ENCODE measurements around the gene KLHL13. TPM values are rescaled to one million over a fixed set of nuclear protein-coding genes. Genes with fewer than 3 reads are reported as not detected.
"Not testable (repeated sequence)": the region's sequence is repeated elsewhere in the genome, so short reads cannot be mapped to it uniquely, and the experiment has no call there.

KLHL13 gene
- total RNA-seq, 2 experiments from 2014 or later, result 0.29 to 0.42 TPM

DNA sequence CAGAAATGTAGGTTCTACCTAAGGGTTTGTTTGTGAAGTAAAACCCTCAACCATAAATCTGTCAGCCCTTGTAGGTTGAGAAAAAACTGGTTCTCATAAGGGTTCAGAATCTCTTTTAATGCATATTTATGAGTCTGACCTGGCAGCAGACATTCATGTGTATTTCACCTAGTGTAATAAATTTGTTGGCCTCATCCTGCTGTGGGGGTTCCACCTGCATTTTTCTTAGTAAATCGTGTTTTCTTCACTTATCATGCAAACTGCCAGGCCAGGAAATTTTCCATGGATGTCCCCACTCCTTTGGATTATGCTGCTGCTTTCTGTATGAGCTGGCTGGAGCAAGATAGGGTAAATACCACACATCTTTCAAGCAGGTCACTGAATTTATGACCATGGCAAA is 42.4 kb downstream of the KLHL13 start:
- ChIA-PET POLR2A (no interaction called here), CTCF (no interaction called here)

GRCh38 chrX:118066867-118067515 is 49.6 kb downstream of the KLHL13 start:
- ChIA-PET CTCF (no interaction called here), POLR2A (no interaction called here)

GRCh38 chrX:118062817-118063615 is 53.6 kb downstream of the KLHL13 start:
- POLR2A ChIA-PET, result no interaction called here
- CTCF ChIA-PET, result no interaction called here

GRCh38 chrX:118062048-118062789 is 54.4 kb downstream of the KLHL13 start:
- ChIA-PET POLR2A (no interaction called here), CTCF (no interaction called here)

GRCh38 chrX:118058924-118059323 is 57.7 kb downstream of the KLHL13 start:
- CTCF ChIA-PET, result no interaction called here

GRCh38 chrX:118056870-118057269 is 59.7 kb downstream of the KLHL13 start:
- POLR2A ChIA-PET, result no interaction called here
- CTCF ChIA-PET, result no interaction called here

More at GRCh38 chrX:118058924-118059323, 57.7 kb downstream of the KLHL13 start:
- POLR2A ChIA-PET, result no interaction called here

GRCh38 chrX:118049713-118050112 is 66.9 kb downstream of the KLHL13 start:
- POLR2A ChIA-PET, result no interaction called here
- CTCF ChIA-PET, result no interaction called here

GRCh38 chrX:118047446-118048186 is 69.0 kb downstream of the KLHL13 start:
- ChIA-PET CTCF (no interaction called here), POLR2A (no interaction called here)

GRCh38 chrX:118039591-118039990 is 77.0 kb downstream of the KLHL13 start:
- ChIA-PET CTCF (no interaction called here), POLR2A (no interaction called here)

GRCh38 chrX:118038614-118039365 is 77.8 kb downstream of the KLHL13 start:
- CTCF ChIA-PET, result no interaction called here
- POLR2A ChIA-PET, result no interaction called here

DNA sequence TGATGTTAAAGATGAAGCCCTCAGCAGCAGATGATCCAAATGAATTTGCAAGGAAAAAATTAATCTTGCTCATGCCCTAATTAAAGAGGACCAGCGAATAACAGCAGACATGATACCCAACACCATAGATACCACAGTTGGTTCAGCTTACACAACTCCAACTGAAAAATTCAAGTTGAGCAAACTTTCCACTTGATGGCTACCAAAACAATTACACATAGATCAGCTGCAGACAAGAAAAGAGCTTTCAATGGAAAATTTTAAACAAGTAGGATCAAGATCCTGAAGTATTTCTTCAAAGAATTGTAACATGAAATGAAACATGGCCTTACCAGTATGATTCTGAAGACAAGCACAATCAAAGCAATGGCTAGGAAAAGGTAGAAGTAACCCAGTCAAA is 90.0 kb downstream of the KLHL13 start:
- ChIA-PET POLR2A (no interaction called here), CTCF (no interaction called here)

GRCh38 chrX:118025226-118025625 is 91.4 kb downstream of the KLHL13 start:
- POLR2A ChIA-PET, result no interaction called here
- CTCF ChIA-PET, result no interaction called here

GRCh38 chrX:118024482-118024881 is 92.1 kb downstream of the KLHL13 start:
- CTCF ChIA-PET, result no interaction called here
- POLR2A ChIA-PET, result no interaction called here

DNA sequence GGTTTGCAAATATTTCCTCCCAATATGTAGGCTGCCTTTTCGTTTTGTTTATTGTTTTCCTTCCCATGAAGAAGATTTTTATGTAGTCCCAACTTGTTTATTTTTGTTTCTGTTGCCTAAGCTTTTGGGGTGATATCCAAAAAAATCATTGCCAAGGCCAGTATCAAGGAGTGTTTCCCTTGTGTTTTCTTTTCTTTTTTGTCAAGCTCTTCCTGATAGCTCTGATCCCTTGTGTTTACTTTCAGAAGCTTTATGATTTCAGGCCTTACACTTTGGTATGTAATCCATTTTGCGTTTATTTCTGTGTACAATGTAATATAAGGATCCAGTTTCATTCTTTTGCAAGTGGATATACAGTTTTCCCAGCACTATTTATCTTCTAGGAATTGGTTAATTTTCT is 93.9 kb downstream of the KLHL13 start:
- ChIA-PET POLR2A (no interaction called here), CTCF (no interaction called here)

GRCh38 chrX:118016422-118016821 is 100.2 kb downstream of the KLHL13 start:
- ChIA-PET POLR2A (no interaction called here), CTCF (no interaction called here)

DNA sequence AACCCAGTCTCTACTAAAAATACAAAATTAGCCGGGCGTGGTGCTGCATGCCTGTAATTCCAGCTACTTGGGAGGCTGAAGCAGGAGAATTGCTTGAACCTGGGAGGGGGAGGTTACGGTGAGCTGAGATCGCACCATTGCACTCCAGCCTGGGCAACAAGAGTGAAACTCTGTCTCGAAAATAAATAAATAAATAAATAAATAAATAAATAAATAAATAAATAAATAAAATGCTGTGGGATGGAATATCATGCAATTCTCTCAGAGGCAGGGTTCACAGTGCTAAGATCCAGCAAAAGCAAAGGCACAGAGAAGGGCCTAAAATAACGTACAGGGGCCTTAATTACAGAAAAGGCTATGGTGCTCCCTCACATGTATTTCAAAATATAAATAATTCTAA is 114.2 kb downstream of the KLHL13 start:
- POLR2A ChIA-PET, CTCF ChIA-PET: not testable (repeated sequence)

- ChIA-PET CTCF (no interaction called here), POLR2A (no interaction called here)
Observed at GRCh38 chrX:118000518-118000917, 116.1 kb downstream of the KLHL13 start.

DNA sequence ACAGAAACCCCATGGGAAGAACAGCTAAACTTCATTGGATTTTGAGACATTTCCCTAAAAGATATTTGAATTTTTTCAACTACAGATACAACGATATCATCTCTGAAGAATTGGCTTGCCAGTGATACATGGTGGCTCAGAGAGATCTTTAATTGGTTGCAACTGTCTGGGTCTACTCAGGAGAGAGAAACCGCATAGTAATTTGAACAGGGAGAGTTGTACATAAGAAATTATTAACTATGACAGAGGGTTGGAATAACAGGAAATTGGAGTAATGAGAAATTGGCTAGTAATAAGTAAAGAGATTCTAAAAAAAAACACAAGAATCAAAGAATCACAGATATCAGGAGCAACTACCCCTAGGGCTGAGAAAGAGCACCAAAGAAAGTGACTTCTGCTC is 118.4 kb downstream of the KLHL13 start:
- CTCF ChIA-PET, result no interaction called here
- POLR2A ChIA-PET, result no interaction called here

GRCh38 chrX:117996918-117997480 is 119.6 kb downstream of the KLHL13 start:
- ChIA-PET POLR2A (no interaction called here), CTCF (no interaction called here)

DNA sequence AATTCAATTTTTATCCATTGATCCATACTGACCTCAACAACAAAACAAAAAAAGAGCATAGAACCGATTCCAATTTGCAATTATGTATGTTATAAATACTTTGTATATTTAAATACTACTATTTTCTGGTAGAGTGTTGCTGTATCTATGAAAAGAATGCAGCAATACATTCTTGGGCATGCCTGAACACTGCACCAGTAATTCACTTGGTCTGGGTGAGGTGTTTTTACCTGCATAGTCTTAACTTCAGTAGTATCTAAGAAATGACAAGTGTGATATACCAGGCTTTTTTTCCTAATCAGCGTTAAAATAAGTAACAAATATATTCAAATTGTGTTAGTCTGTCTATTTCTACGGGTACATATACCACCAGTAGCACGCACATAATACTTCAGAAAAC is 120.2 kb downstream of the KLHL13 start:
- POLR2A ChIA-PET, result interaction anchor here (0.6 kb wide), 1 partner anchor 332 kb away, joined by 3 read pairs; no protein-coding TSS in a partner anchor
- CTCF ChIA-PET, result no interaction called here

All from activated CD8-positive, alpha-beta memory T cell treated with anti-CD3 and anti-CD28 coated beads for 36 hours (primary cell).